Stimulated activated CD8-positive, alpha-beta memory T cell treated with anti-CD3 and anti-CD28 coated beads, Interleukin-4, amount 100 ng/mL, for 1 hour (primary cell): ENCODE data around the gene PDHA2.
"Not testable (repeated sequence)": the region's sequence is repeated elsewhere in the genome, so short reads cannot be mapped to it uniquely, and the experiment has no call there.

Experiments
- DNase-seq, 2 donors: peaks; one replicate each; pipeline ENCODE4 v3.0.0-alpha.2; 2020; ENCODE audit warnings: low read depth in 2 of 2, low spot score in 1 of 2

Gene PDHA2

DNA sequence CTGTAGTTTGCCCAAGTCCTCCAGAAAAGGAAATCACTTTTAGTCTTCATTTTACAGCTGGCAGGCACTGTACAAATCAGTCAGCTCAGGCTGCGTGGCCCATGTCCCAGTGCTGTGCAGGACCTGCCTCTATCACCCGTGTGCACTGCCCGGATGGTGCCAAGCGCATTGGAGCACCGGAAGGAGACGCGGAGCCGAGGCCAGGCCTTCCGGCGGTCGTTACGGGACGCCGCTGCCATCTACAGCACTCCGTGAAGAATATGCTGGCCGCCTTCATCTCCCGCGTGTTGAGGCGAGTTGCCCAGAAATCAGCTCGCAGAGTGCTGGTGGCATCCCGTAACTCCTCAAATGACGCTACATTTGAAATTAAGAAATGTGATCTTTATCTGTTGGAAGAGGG, at the start of gene PDHA2:
PDHA2 (plus strand) TSS at position 203 of the 400 bp plus-strand sequence; CDS start at position 261, 58 bp downstream.
- DNase-seq, result no peak

DNA sequence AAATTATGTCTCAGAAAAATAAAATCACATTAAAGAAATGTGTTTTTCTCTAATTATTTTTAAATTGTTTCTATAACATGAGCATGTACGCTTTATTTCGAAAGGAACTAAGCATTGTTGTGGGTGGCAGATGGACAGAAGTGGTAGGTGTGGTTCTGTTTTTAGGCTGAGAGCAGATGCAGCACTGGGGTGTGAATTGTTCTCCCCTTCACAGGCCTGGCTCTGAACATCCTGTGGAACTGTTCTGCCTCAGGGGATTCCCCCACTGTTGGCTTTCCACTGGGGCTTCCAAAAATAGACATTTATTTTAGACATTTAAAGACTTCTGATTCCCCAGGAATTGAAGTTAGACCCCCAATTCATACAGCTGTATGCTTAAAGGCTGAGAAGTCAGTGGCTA, 41.9 kb upstream of the PDHA2 start:
- DNase-seq, result no peak

DNA sequence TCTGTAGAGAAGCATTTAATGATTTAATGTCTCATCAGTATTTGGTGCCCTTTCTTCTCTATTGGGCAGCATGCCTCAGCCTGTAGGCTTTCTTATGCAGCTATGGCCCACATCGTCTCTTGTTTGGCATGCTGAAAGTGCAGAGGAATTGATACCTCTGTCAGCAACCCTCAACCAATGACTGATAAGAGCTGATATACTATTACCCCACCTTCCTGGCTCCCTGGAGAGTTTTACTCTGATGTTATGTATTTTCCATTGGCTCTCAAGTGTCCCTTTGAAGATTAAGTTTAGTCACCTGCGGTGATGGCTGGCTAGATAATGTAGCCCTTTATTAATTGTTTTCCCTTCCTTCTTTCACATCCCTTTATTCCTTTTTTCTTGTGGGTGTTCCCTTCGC, 41.2 kb upstream of the PDHA2 start:
- DNase-seq, result no peak

GRCh38 chr4:95821867-95822266, 18.0 kb upstream of the PDHA2 start:
- DNase-seq, result no peak

DNA sequence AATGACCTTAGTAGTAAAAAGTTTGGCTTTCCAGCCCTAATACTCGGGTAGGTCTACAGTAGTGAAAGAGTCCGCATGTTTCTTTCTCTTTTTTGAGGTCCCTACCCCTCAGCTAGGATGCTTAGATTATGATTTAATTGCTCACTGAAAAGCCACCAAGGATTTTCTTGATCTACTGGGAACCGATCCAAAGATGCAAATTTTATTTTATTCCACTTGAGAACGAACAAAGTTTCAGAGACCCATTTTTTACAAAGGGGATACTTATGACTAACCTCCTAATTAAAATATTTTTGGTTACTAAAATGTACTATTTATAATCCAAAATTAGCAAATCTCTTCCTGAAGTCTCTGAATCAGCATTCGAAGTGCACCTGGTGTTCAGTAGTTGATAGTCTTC, 14.3 kb upstream of the PDHA2 start:
- no peak for DNase-seq

DNA sequence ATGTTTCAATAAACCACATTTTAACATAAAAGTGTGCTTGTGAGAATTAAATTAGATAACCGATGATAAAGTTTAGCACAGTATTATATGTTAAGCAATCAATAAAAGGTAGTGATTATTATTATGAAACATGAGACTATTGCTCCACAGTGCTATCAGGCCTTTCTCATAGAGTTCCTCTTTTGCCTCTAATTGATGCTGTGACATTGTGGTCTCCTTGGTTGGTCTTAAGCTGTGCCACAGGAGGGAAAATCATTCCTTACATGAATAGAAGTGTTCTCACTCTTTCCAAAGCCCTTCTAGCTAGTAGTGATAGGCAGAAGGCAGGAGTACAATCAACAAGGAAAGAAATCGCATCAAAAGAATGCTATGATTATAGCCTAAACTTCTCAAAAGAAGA, 9.2 kb upstream of the PDHA2 start:
- no peak for DNase-seq

GRCh38 chr4:95831166-95831565, 8.7 kb upstream of the PDHA2 start:
- no peak for DNase-seq

DNA sequence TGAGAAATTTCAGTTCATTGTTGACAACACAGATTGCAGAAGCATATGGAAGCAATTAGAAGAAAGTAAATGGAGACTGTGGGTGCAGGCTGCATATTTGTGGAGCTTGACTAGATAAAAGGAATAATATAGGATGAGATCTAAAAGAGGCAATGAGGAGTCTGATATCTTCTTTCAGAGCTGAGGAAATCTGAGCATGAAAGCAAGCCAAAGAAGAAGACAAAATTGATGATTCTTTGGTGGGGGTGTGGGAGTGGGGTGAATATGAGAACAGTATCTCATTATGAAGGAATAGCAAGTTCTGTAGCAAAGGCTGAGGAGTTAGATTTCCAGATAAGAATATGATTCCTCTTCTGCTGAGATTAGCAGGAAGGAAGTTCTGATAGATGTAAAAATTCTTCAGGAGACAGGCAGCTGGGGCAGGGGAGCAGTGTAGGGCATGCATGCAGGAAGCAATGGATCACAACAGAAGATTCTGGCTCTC, 6.1 kb upstream of the PDHA2 start:
- DNase-seq, result no peak

- no peak for DNase-seq
Measured at GRCh38 chr4:95835672-95836071, 4.2 kb upstream of the PDHA2 start.

GRCh38 chr4:95838192-95838591, 1.7 kb upstream of the PDHA2 start:
- no peak for DNase-seq

- no peak for DNase-seq
Measured at GRCh38 chr4:95847908-95848460, 8.1 kb downstream of the PDHA2 start.

DNA sequence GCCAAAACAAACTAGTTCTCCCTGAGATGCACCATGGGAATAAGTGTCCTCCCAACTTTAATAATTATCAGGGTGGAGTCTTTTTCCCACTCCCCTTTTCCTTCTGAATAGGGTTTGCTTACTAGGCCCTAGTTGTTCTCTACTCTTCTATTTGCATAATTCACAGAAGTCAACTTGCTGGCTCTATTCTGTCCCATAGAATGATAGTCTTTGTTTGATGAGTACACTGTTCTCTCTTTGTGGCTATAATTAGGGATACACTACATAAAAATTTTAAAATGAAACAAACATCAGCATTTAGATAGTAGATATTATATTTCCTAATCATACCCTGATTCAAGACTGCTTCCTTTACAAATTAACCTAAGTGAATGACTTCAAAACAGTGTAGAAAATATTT, 10.3 kb downstream of the PDHA2 start:
- no peak for DNase-seq

DNA sequence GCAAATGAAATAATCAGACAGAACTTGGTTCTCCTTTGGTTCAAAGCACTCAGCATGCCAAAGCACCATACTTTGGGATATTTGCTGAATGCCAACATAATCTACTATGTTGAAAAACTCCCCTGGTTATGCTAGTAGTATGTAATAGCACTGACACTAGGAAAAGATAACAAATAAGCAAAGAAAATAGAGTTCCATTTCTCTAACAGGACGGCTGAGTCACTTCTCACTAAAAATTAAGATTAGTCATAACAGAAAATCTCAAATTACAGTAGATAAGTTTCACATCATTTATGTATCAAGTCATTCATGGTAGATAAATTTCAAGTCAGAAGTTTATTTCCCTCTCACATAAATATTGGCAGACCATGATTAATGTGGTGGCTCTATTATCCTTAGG, 17.9 kb downstream of the PDHA2 start:
- DNase-seq, result no peak

- no peak for DNase-seq
Measured at GRCh38 chr4:95867919-95868318, 28.0 kb downstream of the PDHA2 start.

- DNase-seq, result not testable (repeated sequence)
Measured at GRCh38 chr4:95869414-95869813, 29.5 kb downstream of the PDHA2 start.

- DNase-seq, result no peak
Measured at GRCh38 chr4:95869961-95870500, 30.1 kb downstream of the PDHA2 start.

DNA sequence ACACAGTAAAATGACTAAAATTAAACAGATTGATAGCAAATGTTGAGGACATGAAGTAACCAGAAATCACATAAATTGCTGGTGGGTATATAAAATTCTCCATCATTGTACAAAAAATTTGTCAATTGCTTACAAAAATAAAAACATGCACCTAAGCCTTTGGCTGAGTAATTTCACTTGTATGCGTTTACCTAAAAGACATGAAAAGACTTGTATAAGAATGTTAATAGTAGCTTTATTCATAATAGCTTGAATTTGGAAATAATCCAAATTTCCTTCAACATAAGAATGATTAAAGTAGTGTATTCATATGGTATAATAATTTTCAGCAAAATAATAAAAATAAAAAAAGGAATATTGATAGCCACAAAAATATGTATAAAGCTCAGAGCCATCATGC, 37.7 kb downstream of the PDHA2 start:
- DNase-seq, result no peak

- DNase-seq, result no peak
Measured at GRCh38 chr4:95887551-95887950, 47.7 kb downstream of the PDHA2 start.

DNA sequence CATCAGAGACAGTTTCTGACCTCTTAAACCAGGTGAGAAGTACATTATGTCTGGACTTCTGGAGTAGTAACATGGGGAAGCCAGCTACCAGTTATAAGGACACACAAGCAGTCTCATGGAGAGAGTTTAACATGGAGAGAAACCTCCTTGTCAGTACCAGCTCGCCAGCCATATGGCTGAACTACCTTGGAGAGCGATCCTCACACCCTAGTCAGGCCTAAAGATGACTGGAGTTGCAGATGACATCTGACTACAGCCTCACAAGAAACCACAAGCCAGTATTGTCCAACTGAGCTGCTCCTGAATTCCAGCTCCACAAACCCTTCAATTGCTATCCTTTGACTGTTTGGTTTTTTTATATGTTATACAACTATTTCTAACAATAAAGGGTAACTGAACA, 49.8 kb downstream of the PDHA2 start:
- DNase-seq, result no peak
